Measurements from ENCODE around the gene B3GALT6.

B3GALT6 gene

GRCh38 chr1:1208713-1209433 lies 23.2 kb upstream of the B3GALT6 start:
- Histone ChIP-seq H3K36me3 (no peaks in the 10 kb centered on the region), H3K27me3 (ENCODE audit: insufficient read depth, low read depth, severe bottlenecking) (no peaks in the 10 kb centered on the region), H3K4me3 (ENCODE audit: low read depth, low read length) (no peak overlapping the region), H3K9me3 (ENCODE audit: severe bottlenecking) (no peaks in the 10 kb centered on the region), H3K27ac (no peak overlapping the region)
- TF ChIP-seq CTCF (IDR thresholded peaks at IDR 0.05; ENCODE audit: low read depth, low read length): no peak
- DNase-seq: no peak

GRCh38 chr1:1210726-1211540 lies 21.1 kb upstream of the B3GALT6 start:
- Histone ChIP-seq H3K36me3 (peaks cover 4% of the 10 kb centered on the region), H3K9me3 (ENCODE audit: severe bottlenecking) (no peaks in the 10 kb centered on the region), H3K27ac (no peak overlapping the region), H3K27me3 (ENCODE audit: insufficient read depth, low read depth, severe bottlenecking) (no peaks in the 10 kb centered on the region), H3K4me3 (ENCODE audit: low read depth, low read length) (no peak overlapping the region)
- no peak for TF ChIP-seq CTCF (IDR thresholded peaks at IDR 0.05; ENCODE audit: low read depth, low read length)
- no peak for DNase-seq

GRCh38 chr1:1211541-1212441 lies 20.2 kb upstream of the B3GALT6 start:
- no peak overlapping the region for H3K27ac ChIP-seq
- H3K4me3 ChIP-seq (ENCODE audit: low read depth, low read length): no peak overlapping the region
- peaks cover 11% of the 10 kb centered on the region for H3K36me3 ChIP-seq
- H3K27me3 ChIP-seq (ENCODE audit: insufficient read depth, low read depth, severe bottlenecking): no peaks in the 10 kb centered on the region
- no peak for TF ChIP-seq CTCF (IDR thresholded peaks at IDR 0.05; ENCODE audit: low read depth, low read length)
- DNase-seq: no peak
- no peaks in the 10 kb centered on the region for H3K9me3 ChIP-seq (ENCODE audit: severe bottlenecking)

- H3K4me3 ChIP-seq (ENCODE audit: low read depth, low read length): no peak overlapping the region
- TF ChIP-seq CTCF (IDR thresholded peaks at IDR 0.05; ENCODE audit: low read depth, low read length): no peak
- DNase-seq: no peak
Observed at GRCh38 chr1:1212780-1213344, 19.2 kb upstream of the B3GALT6 start.

GRCh38 chr1:1213345-1214265 lies 18.4 kb upstream of the B3GALT6 start, which contains the start of gene TNFRSF4:
TNFRSF4 (minus strand) TSS chr1:1214153; CDS start chr1:1214127, 26 bp downstream.
- H3K27ac ChIP-seq: no peak within 1 kb of the TSS
- H3K27me3 ChIP-seq (ENCODE audit: insufficient read depth, low read depth, severe bottlenecking): no peaks in the 10 kb centered on the region
- peaks cover 26% of the 10 kb centered on the region for H3K36me3 ChIP-seq
- no peak for TF ChIP-seq CTCF (IDR thresholded peaks at IDR 0.05; ENCODE audit: low read depth, low read length)
- no peaks in the 10 kb centered on the region for H3K9me3 ChIP-seq (ENCODE audit: severe bottlenecking)
- no peak for DNase-seq
- H3K4me3 ChIP-seq (ENCODE audit: low read depth, low read length): no peak within 1 kb of the TSS

More at GRCh38 chr1:1212780-1213344, 19.2 kb upstream of the B3GALT6 start:
- Histone ChIP-seq H3K27ac (no peak overlapping the region), H3K9me3 (ENCODE audit: severe bottlenecking) (no peaks in the 10 kb centered on the region), H3K27me3 (ENCODE audit: insufficient read depth, low read depth, severe bottlenecking) (no peaks in the 10 kb centered on the region), H3K36me3 (peaks cover 18% of the 10 kb centered on the region)
